Mesothelial cell of epicardium (in vitro differentiated cells): ENCODE results near the gene C16orf92. TPM values are rescaled to one million over a fixed set of nuclear protein-coding genes. Genes with fewer than 3 reads are reported as not detected.
"Not testable (repeated sequence)": the region's sequence is repeated elsewhere in the genome, so short reads cannot be mapped to it uniquely, and the experiment has no call there.

ENCODE experiments used
- DNase-seq, 2 experiments: peaks; one replicate each; pipeline ENCODE4 v3.0.0; 2021; ENCODE audit warnings: low spot score in 2 of 2; ENCODE audit not compliant: unreplicated experiment in 2 of 2
- H3K27ac Mint-ChIP-seq: 2 replicates; pipeline ENCODE4 v1.8.0; 2021; ENCODE audit warnings: mixed read lengths
- H3K27me3 Mint-ChIP-seq: 2 replicates; pipeline ENCODE4 v1.8.0; 2021; ENCODE audit warnings: low read depth, mixed read lengths
- H3K36me3 Mint-ChIP-seq: 2 replicates; pipeline ENCODE4 v1.8.0; 2021; ENCODE audit warnings: mixed read lengths
- H3K4me1 Mint-ChIP-seq: 2 replicates; pipeline ENCODE4 v1.8.0; 2021; ENCODE audit warnings: mixed read lengths
- H3K4me3 Mint-ChIP-seq: 2 replicates; pipeline ENCODE4 v1.8.0; 2021; ENCODE audit warnings: mild to moderate bottlenecking, moderate library complexity, mixed read lengths
- H3K9me3 Mint-ChIP-seq: 2 replicates; pipeline ENCODE4 v1.8.0; 2021; ENCODE audit warnings: mixed read lengths
- CTCF ChIP-seq: fragments of 200-600 bp; sonication (generic); IDR thresholded peaks from one replicate; pipeline ENCODE4 v1.5.0; 2021; ENCODE audit warnings: antibody characterized with exemption; ENCODE audit not compliant: unreplicated experiment
- total RNA-seq: library from RNA; stranded (reverse); gene quantifications from 3 replicates; pipeline ENCODE4 v1.2.1, GENCODE V29; 2021

The C16orf92 gene
- total RNA-seq, 1 donor from 2014 or later = not detected

GRCh38 chr16:30030841-30031413 is 7.9 kb downstream of the C16orf92 start, which contains the start of gene TLCD3B:
Gene TLCD3B (minus strand): TSS chr16:30031271. CDS start chr16:30030527, 744 bp downstream.
- H3K36me3 Mint-ChIP-seq = no peaks in the 10 kb centered on the region
- H3K4me1 Mint-ChIP-seq = peaks cover 9% of the 10 kb centered on the region
- TF ChIP-seq CTCF = no peak
- H3K27me3 Mint-ChIP-seq = peaks cover 93% of the 10 kb centered on the region
- peak within 1 kb of the TSS; percentile 60 for H3K4me3 Mint-ChIP-seq
- DNase-seq = no peak
- H3K9me3 Mint-ChIP-seq = no peaks in the 10 kb centered on the region
- no peak within 1 kb of the TSS for H3K27ac Mint-ChIP-seq

- H3K4me3 Mint-ChIP-seq = no peak overlapping the region
- H3K4me1 Mint-ChIP-seq = peaks cover 9% of the 10 kb centered on the region
- H3K9me3 Mint-ChIP-seq = no peaks in the 10 kb centered on the region
- H3K27me3 Mint-ChIP-seq = peaks cover 95% of the 10 kb centered on the region
- H3K27ac Mint-ChIP-seq = no peak overlapping the region
- DNase-seq = no peak
- no peak for TF ChIP-seq CTCF
- H3K36me3 Mint-ChIP-seq = no peaks in the 10 kb centered on the region
Measured at GRCh38 chr16:30031477-30031918, 8.5 kb downstream of the C16orf92 start.

- H3K4me1 Mint-ChIP-seq = peaks cover 9% of the 10 kb centered on the region
- peak in 1 of 2 experiments; percentile 65 for DNase-seq
- H3K36me3 Mint-ChIP-seq = no peaks in the 10 kb centered on the region
- no peak overlapping the region for H3K27ac Mint-ChIP-seq
- peak overlapping the region; percentile 49 for H3K4me3 Mint-ChIP-seq
- TF ChIP-seq CTCF = peak; percentile 79
- peaks cover 90% of the 10 kb centered on the region for H3K27me3 Mint-ChIP-seq
- H3K9me3 Mint-ChIP-seq = no peaks in the 10 kb centered on the region
Measured at GRCh38 chr16:30032083-30032819, 9.3 kb downstream of the C16orf92 start.

- no peak for DNase-seq
Measured at GRCh38 chr16:30033270-30033669, 10.3 kb downstream of the C16orf92 start.

GRCh38 chr16:30040221-30040620 is 17.2 kb downstream of the C16orf92 start:
- peaks cover 32% of the 10 kb centered on the region for H3K27me3 Mint-ChIP-seq
- H3K27ac Mint-ChIP-seq = no peak overlapping the region
- no peak overlapping the region for H3K4me3 Mint-ChIP-seq
- no peaks in the 10 kb centered on the region for H3K4me1 Mint-ChIP-seq
- DNase-seq = no peak
- H3K9me3 Mint-ChIP-seq = no peaks in the 10 kb centered on the region
- H3K36me3 Mint-ChIP-seq = no peaks in the 10 kb centered on the region
- TF ChIP-seq CTCF = no peak

More at GRCh38 chr16:30033270-30033669, 10.3 kb downstream of the C16orf92 start:
- peaks cover 88% of the 10 kb centered on the region for H3K27me3 Mint-ChIP-seq
- H3K27ac Mint-ChIP-seq = no peak overlapping the region
- no peak for TF ChIP-seq CTCF
- no peak overlapping the region for H3K4me3 Mint-ChIP-seq
- peaks cover 9% of the 10 kb centered on the region for H3K4me1 Mint-ChIP-seq
- no peaks in the 10 kb centered on the region for H3K36me3 Mint-ChIP-seq
- H3K9me3 Mint-ChIP-seq = no peaks in the 10 kb centered on the region

GRCh38 chr16:30040690-30041089 is 17.7 kb downstream of the C16orf92 start:
- H3K27me3 Mint-ChIP-seq = peaks cover 29% of the 10 kb centered on the region

More at GRCh38 chr16:30040690-30041089, 17.7 kb downstream of the C16orf92 start:
- not testable (repeated sequence) for H3K4me1 Mint-ChIP-seq, DNase-seq, H3K36me3 Mint-ChIP-seq, H3K9me3 Mint-ChIP-seq, H3K27ac Mint-ChIP-seq, H3K4me3 Mint-ChIP-seq
